Measurements from ENCODE around the gene PDE4D. TPM values are rescaled to one million over a fixed set of nuclear protein-coding genes. Genes with fewer than 3 reads are reported as not detected.

The PDE4D gene
- total and polyA plus RNA-seq, 2 donors (not counting 3 experiments of a cell fraction or from before 2014, with no cell fraction given), result 34.5 to 51.2 TPM

DNA sequence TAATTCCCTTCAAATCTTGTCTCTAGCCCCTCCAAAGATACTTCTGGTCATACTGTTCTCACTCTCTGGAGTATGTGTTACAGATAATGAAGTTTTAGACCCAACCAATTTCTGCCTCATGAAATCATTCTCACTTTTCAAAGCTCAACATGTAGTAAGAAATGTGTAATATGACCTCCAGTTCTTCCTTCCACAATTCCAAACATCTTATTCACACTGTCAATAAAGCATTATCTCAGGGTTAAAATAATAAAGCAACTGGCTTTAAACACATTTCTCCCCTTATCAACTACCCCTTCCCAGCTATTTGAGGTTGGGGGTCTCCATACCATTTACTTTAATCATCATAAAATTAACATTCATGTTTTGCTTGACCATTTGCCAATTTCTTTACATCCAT, 656.5 kb downstream of the PDE4D start:
- Histone ChIP-seq H3K4me2 (ENCODE audit: insufficient read depth, low read length) (peak overlapping the region; percentile 57), H3K9ac (replicated peaks; ENCODE audit: extremely low read depth, insufficient read depth, low read length) (peak overlapping the region; percentile 41), H3K79me2 (ENCODE audit: control insufficient read depth, insufficient read depth, low read length) (no peaks in the 10 kb centered on the region), H4K20me1 (replicated peaks; ENCODE audit: control insufficient read depth, extremely low read depth, insufficient read depth, low read length) (no peaks in the 10 kb centered on the region), H3K4me3 (replicated peaks in 1 of 3; ENCODE audit: insufficient read depth in 1 of 3, low read depth in 1 of 3, low read length in 3 of 3) (no peak overlapping the region), H3K27me3 (ENCODE audit: control insufficient read depth in 2 of 2, insufficient read depth in 2 of 2, low read length in 2 of 2) (no peaks in the 10 kb centered on the region), H3K27ac (ENCODE audit: insufficient read depth, low read depth, low read length) (peak overlapping the region; percentile 50), H3K4me1 (ENCODE audit: control insufficient read depth, extremely low read depth, insufficient read depth, low read length) (peaks cover 25% of the 10 kb centered on the region), H2AFZ (ENCODE audit: low read depth, low read length) (no peak overlapping the region), H3K9me3 (replicated peaks; ENCODE audit: control insufficient read depth, insufficient read depth, low read length) (no peaks in the 10 kb centered on the region), H3K9me1 (replicated peaks; ENCODE audit: control insufficient read depth, extremely low read depth, insufficient read depth, low read length) (no peaks in the 10 kb centered on the region), H3K36me3 (ENCODE audit: control insufficient read depth in 2 of 2, extremely low read depth in 1 of 2, insufficient read depth in 2 of 2, low read length in 2 of 2) (no peaks in the 10 kb centered on the region)
- peak; percentile 83 for FAIRE-seq
- no TSS peak for BruUV-seq (replicated peaks)
- dilution Hi-C loops (cut with MboI; ENCODE audit: extremely low pct_ligation_motif_present, low sequenced_read_pairs), result no loop called here
- TF ChIP-seq EZH2 (IDR thresholded peaks at IDR 0.05; ENCODE audit: borderline replicate concordance, low read depth, low read length, severe bottlenecking) (no peak), JUN (IDR thresholded peaks at IDR 0.05; ENCODE audit: borderline replicate concordance, insufficient read depth, insufficient read length, low read depth) (peak; percentile 51), POLR2AphosphoS5 (IDR thresholded peaks at IDR 0.05; ENCODE audit: insufficient read depth, low read depth, low read length) (peak; percentile 59), GATA2 (IDR thresholded peaks at IDR 0.05; ENCODE audit: insufficient read depth, insufficient read length, low read depth, low read length) (peak; percentile 79), POLR2A (IDR thresholded peaks at IDR 0.05; ENCODE audit: low read depth, low read length) (no peak), MYC (IDR thresholded peaks at IDR 0.05; ENCODE audit: low read depth, low read length) (no peak), FOS (IDR thresholded peaks at IDR 0.05; ENCODE audit: borderline replicate concordance, insufficient read depth, low read length) (peak; percentile 57)
- TF ChIP-seq, protein P1, sequence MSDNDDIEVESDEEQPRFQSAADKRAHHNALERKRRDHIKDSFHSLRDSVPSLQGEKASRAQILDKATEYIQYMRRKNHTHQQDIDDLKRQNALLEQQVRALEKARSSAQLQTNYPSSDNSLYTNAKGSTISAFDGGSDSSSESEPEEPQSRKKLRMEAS (IDR thresholded peaks at IDR 0.05; ENCODE audit: insufficient read depth, insufficient read length), result no peak
- TF ChIP-seq, protein P2, sequence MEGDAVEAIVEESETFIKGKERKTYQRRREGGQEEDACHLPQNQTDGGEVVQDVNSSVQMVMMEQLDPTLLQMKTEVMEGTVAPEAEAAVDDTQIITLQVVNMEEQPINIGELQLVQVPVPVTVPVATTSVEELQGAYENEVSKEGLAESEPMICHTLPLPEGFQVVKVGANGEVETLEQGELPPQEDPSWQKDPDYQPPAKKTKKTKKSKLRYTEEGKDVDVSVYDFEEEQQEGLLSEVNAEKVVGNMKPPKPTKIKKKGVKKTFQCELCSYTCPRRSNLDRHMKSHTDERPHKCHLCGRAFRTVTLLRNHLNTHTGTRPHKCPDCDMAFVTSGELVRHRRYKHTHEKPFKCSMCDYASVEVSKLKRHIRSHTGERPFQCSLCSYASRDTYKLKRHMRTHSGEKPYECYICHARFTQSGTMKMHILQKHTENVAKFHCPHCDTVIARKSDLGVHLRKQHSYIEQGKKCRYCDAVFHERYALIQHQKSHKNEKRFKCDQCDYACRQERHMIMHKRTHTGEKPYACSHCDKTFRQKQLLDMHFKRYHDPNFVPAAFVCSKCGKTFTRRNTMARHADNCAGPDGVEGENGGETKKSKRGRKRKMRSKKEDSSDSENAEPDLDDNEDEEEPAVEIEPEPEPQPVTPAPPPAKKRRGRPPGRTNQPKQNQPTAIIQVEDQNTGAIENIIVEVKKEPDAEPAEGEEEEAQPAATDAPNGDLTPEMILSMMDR (IDR thresholded peaks at IDR 0.05; ENCODE audit: extremely low read depth in 1 of 2, insufficient read depth in 1 of 2, low read depth in 1 of 2, low read length in 2 of 2), result no peak
- DNase-seq (ENCODE audit: low read depth, low spot score), result peak; percentile 56
- ChIA-PET CTCF (interaction anchor here (0.8 to 2.6 kb wide), 11 partner anchors 12 to 144 kb away, joined by 3 to 20 read pairs (median 4); no protein-coding TSS in a partner anchor), POLR2A (no interaction called here)
- intact Hi-C loops (cut with micrococcal nuclease), result loop anchor here (2.0 to 5.0 kb wide), 2 partner anchors 40 to 52 kb away; no protein-coding TSS in a partner anchor

Measured in endothelial cell of umbilical vein (primary cell).